G401 (cell line): ENCODE measurements around the gene SDK1. TPM values are rescaled to one million over a fixed set of nuclear protein-coding genes. Genes with fewer than 3 reads are reported as not detected.
"Not testable (repeated sequence)": the region's sequence is repeated elsewhere in the genome, so short reads cannot be mapped to it uniquely, and the experiment has no call there.

Experiments
- DNase-seq: peaks from one replicate; pipeline ENCODE4 v3.0.0-alpha.2; 2015; ENCODE audit warnings: low spot score
- in situ Hi-C: cut with HindIII; loops from 2 replicates; pipeline ENCODE4 v1.10.0; 2016; ENCODE audit warnings: low sequenced_read_pairs, mixed read lengths
- total RNA-seq: library from RNA; depleted of rRNA; stranded (reverse); fragments of >200 nt; shearing (Covaris generic); gene quantifications from 2 replicates; pipeline ENCODE4 v1.2.3, GENCODE V29; 2014

Gene SDK1
- total RNA-seq, 1 experiment from 2014 or later = not detected

GRCh38 chr7:4210821-4211220 is 909.8 kb downstream of the SDK1 start:
- in situ Hi-C loops = no loop called here
- no peak for DNase-seq

- in situ Hi-C loops = no loop called here
- DNase-seq = no peak
These were observed 910.2 kb downstream of the SDK1 start for GRCh38 chr7:4211261-4211660.

DNA sequence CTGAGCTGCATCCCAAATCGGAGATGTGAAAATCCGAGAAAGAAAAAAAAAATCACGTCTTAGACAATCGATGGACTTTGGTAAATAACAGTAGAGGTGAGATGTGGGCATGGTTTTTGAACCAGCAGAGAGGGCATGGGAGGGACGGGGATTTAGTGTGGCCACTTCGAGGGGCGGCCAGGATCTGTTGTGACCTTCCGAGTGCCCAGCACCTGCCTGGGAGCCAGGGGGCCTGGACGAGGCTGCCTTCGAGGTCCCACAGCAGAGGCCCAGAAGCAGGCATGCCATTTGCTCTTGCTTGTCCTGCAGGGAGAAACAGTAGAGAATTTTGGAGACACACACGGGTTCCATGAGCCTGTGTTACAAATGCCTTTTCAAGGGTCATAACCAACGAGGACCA is 911.3 kb downstream of the SDK1 start:
- in situ Hi-C loops = no loop called here
- no peak for DNase-seq

- no peak for DNase-seq
- in situ Hi-C loops = no loop called here
These were observed 913.5 kb downstream of the SDK1 start for GRCh38 chr7:4214291-4215155.

DNA sequence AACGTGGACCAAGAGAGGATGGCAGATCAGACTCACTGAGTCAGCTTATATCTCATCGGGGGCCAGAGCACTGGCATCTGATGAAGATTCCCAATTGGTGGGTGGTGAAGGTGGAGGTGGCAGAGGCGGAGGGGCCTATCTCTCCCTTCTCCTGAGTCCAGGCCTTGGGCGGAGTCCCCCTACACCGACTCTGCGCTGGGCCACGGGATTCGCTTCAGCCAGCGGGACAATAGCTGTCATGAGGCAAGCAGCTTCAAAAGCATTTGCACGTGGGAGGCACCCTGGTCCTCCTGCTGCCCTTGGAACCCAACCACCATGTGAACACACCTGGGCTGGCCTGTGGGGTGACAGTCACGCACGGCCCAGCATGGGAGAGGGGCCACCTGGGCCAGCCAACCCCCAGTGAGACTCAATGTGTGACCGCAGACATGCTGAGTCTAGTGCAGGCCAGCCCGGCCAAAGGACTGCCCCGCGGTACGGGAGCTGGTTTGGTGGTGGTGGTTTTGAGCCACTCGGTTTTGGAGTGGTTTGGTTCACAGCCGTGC is 914.2 kb downstream of the SDK1 start:
- no peak for DNase-seq
- in situ Hi-C loops = no loop called here

DNA sequence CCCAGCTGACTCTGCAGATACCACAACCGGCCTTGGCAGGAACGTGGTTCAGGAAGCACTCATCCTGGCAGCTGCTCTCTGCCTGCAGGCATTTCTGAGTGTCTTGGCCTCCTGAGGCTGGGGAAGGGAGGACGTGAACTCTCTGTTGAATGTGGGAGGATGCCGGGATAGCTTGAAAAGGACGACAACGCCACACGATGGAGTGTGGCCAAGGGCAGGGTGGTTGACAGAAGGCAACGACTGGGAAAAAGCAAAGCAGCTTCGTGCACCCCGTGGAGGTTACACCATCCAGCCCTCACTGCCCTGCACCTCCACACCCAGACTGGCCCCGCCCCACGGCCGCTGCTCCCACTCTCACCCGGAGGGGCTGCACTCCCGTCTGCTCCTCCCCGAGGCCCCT is 915.0 kb downstream of the SDK1 start:
- no peak for DNase-seq
- in situ Hi-C loops = no loop called here

- in situ Hi-C loops, DNase-seq: not testable (repeated sequence)
These were observed 916.1 kb downstream of the SDK1 start for GRCh38 chr7:4217126-4217660.

DNA sequence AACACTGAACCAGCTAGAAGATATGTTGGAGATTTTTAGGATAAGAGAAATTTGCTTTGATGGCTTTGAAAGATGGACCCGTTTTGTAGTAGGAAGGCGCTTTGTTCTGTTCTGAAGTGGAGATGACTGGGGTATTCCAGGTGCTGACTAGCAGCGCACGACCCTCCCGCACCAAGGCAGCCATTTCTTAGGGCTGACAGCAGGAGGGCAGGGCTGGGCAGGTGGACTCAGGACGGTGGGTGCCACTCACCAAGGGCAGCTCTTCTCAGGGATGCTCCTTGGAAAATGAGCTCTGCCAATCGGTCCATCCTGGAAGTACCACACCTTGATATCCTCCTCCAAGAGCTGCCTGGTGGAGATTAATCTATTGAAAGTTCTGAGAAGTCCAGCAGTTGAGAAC is 917.4 kb downstream of the SDK1 start:
- in situ Hi-C loops = no loop called here
- DNase-seq = no peak

DNA sequence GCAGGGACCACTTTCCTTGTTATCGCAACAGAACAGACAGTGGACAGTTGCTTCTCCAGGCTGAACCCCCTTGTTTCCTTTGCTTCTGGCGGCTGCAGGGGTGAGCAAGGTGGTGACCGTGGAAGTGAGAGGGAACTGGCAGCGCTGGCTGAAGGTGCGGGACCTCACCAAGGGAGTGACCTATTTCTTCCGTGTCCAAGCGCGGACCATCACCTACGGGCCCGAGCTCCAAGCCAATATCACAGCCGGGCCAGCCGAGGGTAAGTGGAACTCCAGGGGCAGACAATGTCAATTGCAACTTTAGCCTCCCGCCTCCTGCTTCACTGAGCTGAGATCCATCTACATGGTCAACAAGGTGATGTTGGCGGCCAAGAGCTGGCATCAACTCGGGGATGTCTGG is 919.0 kb downstream of the SDK1 start:
- DNase-seq = no peak
- in situ Hi-C loops = no loop called here

- DNase-seq = no peak
- in situ Hi-C loops = no loop called here
These were observed 920.0 kb downstream of the SDK1 start for GRCh38 chr7:4221043-4221442.

DNA sequence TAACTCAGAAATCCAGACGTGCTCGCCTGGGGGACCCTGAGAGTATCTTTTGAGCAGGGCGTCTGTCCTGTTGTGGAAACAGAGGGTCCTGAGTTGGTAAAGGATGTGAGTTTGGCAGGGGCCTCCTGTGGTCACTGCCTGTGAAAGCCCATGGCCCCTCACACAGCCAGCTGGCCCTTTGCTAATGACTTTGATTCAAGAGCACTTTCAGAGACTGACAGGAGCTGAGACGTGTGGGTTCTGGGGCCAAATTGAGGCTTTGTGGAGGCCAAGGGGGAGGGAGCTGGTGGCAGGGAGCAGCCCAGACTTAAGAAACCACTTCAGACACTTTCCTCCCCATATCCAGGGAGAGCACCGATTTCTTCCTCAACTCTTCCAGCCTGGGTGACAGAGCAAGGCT is 921.6 kb downstream of the SDK1 start:
- DNase-seq = no peak
- in situ Hi-C loops = no loop called here

- no peak for DNase-seq
- in situ Hi-C loops = no loop called here
These were observed 924.3 kb downstream of the SDK1 start for GRCh38 chr7:4225361-4225771.

GRCh38 chr7:4225881-4226523 is 925.0 kb downstream of the SDK1 start:
- no peak for DNase-seq
- in situ Hi-C loops = no loop called here

DNA sequence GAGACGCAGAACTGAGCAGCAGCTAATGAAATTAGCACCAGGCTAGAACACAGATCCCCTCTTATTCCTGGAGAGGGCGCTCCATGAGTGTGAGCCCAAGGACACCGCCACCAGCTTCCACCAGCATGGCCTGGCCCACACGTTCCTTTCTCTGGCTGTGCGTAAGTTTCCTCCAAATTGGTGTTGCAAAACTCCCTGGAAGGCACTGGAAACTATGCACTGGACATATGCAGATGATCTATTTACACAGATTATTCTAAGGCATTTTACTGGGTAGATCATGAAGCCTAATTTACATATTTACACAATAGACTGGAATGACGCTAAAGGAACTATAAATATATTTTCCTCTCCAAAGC is 925.5 kb downstream of the SDK1 start:
- in situ Hi-C loops = no loop called here
- no peak for DNase-seq

- no peak for DNase-seq
- in situ Hi-C loops = no loop called here
These were observed 926.3 kb downstream of the SDK1 start for GRCh38 chr7:4227105-4228010.

- in situ Hi-C loops = no loop called here
- no peak for DNase-seq
These were observed 929.3 kb downstream of the SDK1 start for GRCh38 chr7:4230352-4230751.

DNA sequence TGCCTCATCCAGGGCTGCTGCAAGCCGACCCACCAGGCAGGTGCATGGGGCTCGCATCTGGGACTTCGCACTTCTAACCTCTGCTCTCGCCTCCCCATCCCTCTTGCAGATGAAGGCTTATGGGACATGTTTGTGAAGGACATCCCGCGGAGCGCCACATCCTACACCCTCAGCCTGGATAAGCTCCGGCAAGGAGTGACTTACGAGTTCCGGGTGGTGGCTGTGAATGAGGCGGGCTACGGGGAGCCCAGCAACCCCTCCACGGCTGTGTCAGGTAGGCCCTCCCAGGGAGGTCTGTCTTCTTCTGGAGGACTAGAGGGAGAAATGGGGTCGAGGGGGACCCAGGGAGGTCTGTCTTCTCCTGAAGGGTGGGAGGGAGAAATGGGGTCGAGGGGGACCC is 932.1 kb downstream of the SDK1 start:
- in situ Hi-C loops = no loop called here
- DNase-seq = no peak

DNA sequence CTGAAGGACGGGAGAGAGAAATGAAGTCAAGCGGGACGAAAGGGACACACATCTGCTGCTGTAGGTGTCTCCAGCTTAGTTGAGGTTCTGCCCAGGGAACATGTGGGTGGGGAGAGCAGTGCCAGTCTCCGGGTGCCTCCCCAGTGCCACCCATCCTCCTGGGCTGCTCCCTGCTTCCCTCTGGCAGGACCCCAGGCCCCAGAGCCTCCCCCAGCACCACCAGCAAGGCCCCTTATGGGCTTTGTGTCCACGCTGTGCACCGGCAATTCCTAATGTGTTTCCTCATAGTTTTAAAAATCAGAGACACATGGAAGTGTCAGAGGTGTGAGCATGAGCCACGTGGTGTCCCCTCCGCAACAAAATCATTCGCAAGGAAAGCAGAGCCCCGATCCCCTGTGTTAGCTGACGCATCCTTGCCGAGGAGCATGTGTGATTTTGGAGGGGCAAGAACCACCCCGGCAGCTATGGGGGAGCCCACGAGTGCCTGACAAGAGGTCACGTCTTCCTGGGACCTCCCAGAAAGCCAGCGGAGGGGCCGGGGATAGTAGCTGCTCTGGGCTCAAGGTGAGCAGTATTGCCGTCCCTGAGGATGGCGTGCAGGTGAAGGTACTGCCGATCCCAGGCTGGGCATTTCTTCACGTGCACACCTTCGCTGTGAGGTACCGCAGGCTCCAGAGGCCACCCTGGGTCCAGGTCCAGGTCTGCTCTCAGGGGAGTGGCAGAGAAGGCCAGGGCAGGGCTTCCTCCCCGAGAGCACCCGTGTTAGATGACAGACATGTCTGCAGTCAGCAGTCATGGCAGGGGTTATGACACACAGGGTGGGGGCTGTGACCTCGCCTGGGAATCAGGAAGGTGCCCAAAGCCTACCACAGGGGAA is 932.8 kb downstream of the SDK1 start:
- in situ Hi-C loops = no loop called here

GRCh38 chr7:4234498-4234855 is 933.4 kb downstream of the SDK1 start:
- DNase-seq = no peak
- in situ Hi-C loops = no loop called here

More for the DNA sequence above, 932.8 kb downstream of the SDK1 start:
- no peak for DNase-seq
